Measurements from ENCODE around the gene HTD2. TPM values are rescaled to one million over a fixed set of nuclear protein-coding genes. Genes with fewer than 3 reads are reported as not detected.

HTD2 gene
- total RNA-seq (2022; extraction: Qiagen RNA extraction) = 6.1 to 7.8 TPM (median 6.8 TPM) in 5 replicates

DNA sequence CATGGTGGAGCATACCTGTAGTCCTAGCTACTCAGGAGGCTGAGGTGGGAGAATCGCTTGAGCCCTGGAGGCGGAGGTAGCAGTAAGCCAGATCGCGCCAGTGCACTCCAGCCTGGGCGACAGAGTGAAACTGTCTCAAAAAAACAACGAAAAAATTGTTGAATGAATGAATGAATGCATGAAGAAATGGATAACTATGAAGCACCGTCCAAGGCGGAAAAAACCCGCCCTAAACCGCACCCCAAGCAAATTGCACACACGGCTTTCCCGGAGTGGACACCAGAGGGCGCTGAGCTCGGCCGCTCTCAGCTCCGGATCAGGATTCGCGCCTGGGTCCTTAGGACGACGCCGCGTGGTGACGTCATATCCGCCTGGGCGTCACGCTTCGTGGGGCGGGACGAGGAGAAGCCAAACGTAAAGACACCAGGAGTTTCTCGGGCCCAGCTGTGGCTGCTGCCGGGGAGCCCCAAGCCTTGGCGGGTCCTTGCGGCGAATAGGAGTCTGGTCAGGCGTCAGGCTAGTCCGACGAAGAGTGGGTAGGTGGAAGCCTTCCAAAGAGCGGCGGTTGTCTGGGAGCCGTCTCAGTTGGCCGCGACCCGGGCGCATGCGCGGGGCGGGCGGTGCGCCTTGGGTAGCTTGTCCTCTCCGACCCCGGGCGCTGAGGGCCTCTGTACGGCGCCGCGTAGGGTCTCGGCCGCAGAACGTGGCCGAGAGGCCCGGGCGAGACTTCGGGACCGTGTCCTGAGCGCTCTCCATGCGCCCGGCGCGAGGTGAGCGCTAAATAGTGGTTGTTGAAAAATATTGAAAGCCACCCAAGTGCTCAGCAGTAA lies at the start of gene HTD2, which contains the start of gene RPP14:
HTD2 (plus strand) TSS at position 639 of the 830 bp plus-strand sequence. CDS start 11,094 bp downstream, outside the sequence.
RPP14 (plus strand) TSS at position 364 of the 830 bp plus-strand sequence. CDS start 4,085 bp downstream, outside the sequence.

DNA sequence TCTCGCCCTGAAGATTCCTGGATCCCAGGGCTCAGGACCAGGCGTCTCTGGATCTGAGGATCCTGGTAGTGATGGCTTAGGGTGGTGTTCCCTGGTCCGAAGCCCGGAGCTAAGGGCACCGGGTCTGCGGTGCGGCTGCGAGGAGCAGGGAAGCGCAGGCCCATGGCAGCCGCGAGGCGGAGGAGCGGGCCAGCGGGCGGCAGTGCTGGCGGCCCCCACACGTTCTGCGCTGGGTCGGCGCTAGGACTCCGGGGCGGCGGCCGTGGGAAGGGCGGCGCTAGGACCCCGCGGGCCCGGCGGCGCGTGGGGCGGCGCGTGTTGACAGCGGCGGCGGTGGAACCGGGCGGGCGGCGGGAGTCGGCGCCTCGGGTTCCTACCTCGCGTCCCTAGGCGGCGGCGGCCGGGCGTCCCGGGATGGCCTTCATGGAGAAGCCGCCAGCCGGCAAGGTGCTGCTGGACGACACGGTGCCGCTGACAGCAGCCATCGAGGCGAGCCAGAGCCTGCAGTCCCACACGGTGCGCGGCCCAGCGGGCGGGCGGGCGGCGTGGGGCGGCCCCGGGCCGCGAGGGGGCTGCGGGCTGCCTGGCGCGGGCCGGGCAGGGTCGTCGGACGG lies 26.4 kb downstream of the HTD2 start, which contains the start of gene PXK:
PXK (plus strand) TSS at position 318 of the 614 bp plus-strand sequence; CDS start at position 415, 97 bp downstream.

Other genes starting within 250 kb of the HTD2 start
- gene DNASE1L3, start 95.5 kb upstream of the HTD2 start, total RNA-seq (2022; extraction: Qiagen RNA extraction) = 0.06 to 0.28 TPM in 2 of 5 replicates, not detected in the others
- gene ABHD6, start 68.7 kb upstream of the HTD2 start, total RNA-seq (2022; extraction: Qiagen RNA extraction) = 11.0 to 12.7 TPM (median 12.1 TPM) in 5 replicates
- gene RPP14, start 275 bp upstream of the HTD2 start, total RNA-seq (2022; extraction: Qiagen RNA extraction) = 10.0 to 12.8 TPM (median 11.1 TPM) in 5 replicates
- 5.5 to 6.6 TPM (median 6.2 TPM) in 5 replicates for gene PXK, start 26.4 kb downstream of the HTD2 start, total RNA-seq (2022; extraction: Qiagen RNA extraction)
- gene PDHB, start 127.3 kb downstream of the HTD2 start, total RNA-seq (2022; extraction: Qiagen RNA extraction) = 55.2 to 67.8 TPM (median 60.6 TPM) in 5 replicates
- 6.8 to 9.1 TPM (median 8.4 TPM) in 5 replicates for gene KCTD6, start 185.6 kb downstream of the HTD2 start, total RNA-seq (2022; extraction: Qiagen RNA extraction)
- 6.1 to 11.1 TPM (median 9.7 TPM) in 5 replicates for gene ACOX2, start 230.7 kb downstream of the HTD2 start, total RNA-seq (2022; extraction: Qiagen RNA extraction)